ENCODE measurements around the gene SYP.

DNA sequence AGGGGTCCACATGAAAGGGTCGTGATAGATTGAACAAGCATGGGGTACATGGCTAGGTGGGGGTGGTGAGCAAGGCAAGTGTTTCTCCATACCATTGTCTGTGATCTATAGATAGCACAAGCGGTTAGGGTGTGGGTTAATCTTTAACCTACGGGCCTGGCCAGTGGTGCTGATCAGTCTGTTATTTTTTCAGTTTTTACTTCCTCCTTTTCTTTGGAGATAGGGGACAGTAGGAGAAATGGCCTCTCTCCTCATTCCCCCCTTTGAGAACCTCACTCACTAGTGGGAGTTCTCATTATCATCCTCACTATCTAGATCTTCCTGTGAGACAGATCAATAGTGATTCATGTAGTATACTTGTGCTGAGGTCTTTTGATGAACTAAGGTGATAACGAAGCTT lies 60.3 kb downstream of the SYP start:
- TF ChIP-seq, protein P1, sequence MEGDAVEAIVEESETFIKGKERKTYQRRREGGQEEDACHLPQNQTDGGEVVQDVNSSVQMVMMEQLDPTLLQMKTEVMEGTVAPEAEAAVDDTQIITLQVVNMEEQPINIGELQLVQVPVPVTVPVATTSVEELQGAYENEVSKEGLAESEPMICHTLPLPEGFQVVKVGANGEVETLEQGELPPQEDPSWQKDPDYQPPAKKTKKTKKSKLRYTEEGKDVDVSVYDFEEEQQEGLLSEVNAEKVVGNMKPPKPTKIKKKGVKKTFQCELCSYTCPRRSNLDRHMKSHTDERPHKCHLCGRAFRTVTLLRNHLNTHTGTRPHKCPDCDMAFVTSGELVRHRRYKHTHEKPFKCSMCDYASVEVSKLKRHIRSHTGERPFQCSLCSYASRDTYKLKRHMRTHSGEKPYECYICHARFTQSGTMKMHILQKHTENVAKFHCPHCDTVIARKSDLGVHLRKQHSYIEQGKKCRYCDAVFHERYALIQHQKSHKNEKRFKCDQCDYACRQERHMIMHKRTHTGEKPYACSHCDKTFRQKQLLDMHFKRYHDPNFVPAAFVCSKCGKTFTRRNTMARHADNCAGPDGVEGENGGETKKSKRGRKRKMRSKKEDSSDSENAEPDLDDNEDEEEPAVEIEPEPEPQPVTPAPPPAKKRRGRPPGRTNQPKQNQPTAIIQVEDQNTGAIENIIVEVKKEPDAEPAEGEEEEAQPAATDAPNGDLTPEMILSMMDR (IDR thresholded peaks at IDR 0.05), result no peak
- no peak for TF ChIP-seq POLR2A (IDR thresholded peaks at IDR 0.05)
